GM21825 (cell line): ENCODE results near the gene ARPP19.
"Not testable (repeated sequence)": the region's sequence is repeated elsewhere in the genome, so short reads cannot be mapped to it uniquely, and the experiment has no call there.

Source experiments
- ATAC-seq: cut with Tn5 transposase; IDR thresholded peaks from one replicate; pipeline ENCODE4 v1.9.1; 2021; ENCODE audit warnings: mild to moderate bottlenecking, moderate library complexity; ENCODE audit not compliant: unreplicated experiment

Gene ARPP19, protein sequence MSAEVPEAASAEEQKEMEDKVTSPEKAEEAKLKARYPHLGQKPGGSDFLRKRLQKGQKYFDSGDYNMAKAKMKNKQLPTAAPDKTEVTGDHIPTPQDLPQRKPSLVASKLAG

DNA sequence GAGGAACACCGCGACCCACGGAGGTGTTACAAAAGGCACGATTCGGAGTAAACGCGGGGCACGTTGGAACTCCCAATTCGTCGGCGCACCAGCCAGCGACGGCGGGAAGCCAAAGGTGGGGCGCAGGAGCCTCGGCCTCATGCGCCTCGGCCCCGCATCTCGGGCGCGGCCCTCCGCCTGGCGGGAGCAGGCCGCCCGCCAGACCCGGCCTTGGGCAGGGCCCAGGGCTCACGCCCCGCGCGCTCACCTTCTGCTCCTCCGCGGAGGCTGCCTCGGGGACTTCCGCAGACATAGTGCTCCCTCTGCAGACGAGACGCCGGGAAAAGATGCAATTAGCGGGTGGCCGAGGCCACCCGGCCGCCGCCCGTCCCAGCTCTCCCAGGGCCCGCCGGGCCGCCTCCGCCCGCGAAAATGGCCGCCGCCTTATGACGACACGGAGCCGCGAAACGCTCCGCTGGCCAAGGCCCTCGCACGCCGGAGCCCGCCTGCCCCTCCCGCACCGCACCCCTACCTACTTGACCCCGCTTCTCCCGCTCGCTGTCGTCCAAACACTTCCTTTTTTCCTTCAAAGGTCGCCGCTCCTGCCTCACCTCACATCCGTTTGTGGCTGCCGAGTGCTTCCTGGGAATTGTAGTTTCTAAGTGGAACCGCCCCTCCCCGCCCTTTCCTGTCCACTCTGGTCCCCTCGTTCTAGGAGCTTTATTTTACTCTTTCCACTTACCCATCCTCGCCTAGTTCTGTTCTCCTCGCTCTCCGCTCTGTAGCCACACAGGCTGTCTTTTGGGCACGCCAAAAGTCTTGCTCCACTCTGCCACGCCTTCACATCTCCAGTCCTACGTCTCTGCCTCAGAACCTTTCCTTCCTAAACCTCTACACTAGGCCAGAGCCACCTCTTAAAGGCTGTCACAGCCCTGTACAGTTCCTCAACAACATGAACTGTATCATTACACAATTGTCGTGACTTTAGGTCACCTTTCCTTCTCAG, at the start of gene ARPP19:
TSS of gene ARPP19 (minus strand) at position 430 of the 985 bp plus-strand sequence. CDS start at position 292, 138 bp downstream.
- ATAC-seq, result peak; percentile 66

DNA sequence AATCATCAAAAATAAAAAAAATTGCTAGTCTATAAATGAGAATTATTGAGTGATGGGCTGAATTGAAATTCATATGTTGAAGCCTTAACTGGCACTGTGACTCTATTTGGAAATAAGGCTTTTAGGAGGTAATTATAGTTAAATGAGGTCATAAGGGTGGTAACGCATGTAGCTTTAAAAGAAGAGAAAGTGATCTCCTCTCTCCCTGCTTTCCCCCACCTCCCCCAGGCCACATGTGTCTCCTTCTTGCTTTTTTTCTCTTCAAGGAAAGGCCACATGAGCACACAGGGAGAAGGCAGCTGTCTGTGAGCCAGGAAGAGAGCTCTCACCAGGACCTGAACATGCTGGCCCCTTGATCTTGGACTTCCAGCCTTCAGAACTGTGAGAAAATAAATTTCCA, 48.2 kb upstream of the ARPP19 start:
- no peak for ATAC-seq

DNA sequence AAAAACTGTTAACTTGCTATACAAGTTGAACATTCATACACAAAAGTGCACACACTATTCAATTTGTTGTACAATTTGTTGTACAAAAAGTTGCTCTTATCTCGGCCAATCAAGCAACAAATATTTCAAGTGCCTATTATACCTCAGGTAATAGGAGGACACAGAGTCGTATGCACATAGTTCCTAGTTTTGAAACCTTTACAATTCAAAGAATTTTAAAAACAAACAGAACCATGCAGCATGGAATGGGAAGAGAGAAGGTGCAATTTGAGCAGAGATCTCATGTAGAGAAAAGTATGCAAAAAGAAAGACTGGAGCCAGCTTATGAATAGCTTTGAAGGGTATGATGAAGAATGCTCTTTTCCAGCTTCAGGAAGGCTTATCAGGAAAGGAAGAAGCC, 46.5 kb upstream of the ARPP19 start:
- ATAC-seq, result no peak

DNA sequence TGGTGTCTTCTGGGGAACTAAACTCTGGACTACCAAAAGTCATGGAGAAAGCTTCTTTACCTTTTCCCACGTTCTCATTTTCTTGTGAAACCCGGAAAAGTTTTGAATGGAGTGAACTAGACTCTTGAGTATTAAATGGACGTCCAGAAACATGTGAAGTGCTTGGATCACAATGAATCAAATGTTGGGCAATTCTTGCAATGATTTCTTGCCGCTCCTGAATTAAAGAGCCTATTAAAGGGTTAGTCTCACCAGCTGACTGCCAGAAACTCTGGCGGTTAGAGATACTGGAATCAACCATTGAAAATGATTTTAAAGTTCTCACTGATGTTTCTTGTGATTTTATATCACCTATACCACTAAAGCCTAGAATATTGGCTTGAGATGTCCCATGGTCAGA, 40.8 kb upstream of the ARPP19 start:
- no peak for ATAC-seq

DNA sequence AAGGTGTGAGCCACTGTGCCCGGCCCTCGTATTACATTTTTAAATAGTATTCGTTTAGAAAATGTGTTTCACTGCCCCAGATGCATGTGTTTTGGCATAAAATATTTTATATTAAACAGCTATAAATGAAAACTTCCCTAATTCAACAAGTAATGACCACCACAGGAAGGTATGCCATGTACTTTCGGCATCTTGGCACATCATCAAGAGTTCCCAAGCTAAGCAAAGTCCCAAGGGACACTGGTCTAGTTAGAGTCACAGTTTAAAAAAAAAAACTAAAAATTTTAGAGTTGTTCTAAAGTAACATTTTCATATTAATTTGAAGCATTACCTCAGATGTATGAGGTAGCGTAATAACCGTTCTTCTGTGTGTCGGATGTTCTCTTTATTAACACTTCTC, 15.6 kb upstream of the ARPP19 start:
- ATAC-seq, result no peak

DNA sequence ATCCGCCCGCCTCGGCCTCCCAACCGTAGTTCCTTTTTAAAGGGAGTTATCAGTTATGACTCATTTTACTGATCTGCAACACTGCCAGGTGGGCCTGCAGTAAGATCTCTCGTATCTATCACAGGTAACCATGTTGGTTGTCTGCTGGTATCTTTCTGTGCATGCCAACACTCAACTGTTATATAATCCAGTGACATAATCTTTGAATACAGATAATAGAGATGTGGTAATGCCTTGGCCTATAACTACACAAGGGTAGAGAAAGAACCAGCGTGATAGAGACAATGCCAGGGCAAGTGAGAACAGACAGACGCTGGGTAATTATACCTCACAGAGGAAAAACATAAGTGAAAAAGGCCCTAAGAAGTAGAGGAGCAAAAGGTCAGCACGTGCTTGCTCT, 11.0 kb upstream of the ARPP19 start:
- no peak for ATAC-seq

DNA sequence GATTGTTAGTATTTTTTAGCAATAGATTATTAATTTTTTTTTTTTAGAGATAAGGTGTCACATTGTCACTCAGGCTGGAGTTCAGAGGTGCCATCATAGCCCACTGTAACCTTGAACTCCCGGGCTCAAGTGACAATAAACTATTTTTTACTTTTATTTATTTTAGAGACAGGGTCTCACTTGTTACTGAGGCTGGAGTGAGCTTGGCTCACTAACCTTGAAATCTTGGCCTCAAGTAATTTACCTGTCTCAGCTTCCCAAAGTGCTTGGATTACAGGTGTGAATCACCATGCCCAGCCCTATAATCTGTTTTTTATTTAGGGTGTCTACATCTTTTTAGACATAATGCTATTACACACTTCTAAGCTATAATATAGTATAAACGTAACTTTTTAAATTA, 7.9 kb upstream of the ARPP19 start:
- ATAC-seq, result no peak

DNA sequence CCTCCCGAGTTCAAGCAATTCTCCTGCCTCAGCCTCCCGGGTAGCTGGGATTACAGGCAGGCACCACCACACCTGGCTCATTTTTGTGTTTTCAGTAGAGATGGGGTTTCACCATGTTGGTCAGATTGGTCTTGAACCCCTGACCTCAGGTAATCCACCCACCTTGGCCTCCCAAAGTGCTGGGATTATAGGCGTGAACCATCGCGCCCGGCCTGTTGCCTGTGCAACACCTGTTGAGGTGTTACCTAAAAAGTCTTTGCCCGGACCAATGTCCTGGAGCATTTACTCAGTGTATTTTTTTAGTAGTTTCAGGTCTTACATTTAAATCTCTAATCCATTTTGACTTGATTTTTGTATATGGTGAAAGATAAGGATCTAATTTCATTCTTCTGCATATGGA, 6.7 kb upstream of the ARPP19 start:
- not testable (repeated sequence) for ATAC-seq

DNA sequence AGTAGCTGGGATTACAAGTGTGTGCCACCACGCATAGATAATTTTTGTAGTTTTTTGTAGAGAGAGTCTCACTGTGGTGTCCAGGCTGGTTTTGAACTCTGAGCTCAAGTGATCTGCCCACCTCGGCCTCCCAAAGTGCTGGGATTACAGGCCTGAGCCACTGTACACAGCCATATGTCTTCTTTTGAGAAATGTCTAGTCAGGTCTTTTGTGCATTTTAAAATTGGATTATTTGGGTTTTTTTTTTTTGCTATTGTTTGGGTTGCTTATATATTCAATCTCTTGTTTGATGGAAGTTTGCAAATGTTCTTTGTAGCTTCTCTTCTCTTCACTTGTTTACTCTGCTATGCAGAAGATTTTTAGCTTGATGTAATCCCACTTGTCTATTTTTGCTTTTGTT, 6.2 kb upstream of the ARPP19 start:
- ATAC-seq, result no peak

DNA sequence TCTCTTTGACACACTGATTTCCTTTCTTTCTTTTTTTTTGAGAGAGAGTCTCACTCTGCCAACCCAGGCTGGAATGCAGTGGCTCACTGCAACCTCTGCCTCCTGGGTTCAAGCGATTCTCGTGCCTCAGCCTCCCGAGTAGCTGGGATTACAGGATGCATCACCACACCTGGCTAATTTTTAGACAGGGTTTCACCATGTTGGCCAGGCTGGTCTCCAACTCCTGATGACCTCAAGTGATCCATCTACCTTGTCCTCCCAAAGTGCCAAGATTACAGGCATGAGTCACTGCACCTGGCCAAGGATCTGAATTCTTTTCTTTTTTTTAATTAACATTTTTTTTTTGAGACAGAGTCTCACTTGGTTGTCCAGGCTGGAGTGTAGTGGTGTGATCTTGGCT, 5.8 kb upstream of the ARPP19 start:
- not testable (repeated sequence) for ATAC-seq

DNA sequence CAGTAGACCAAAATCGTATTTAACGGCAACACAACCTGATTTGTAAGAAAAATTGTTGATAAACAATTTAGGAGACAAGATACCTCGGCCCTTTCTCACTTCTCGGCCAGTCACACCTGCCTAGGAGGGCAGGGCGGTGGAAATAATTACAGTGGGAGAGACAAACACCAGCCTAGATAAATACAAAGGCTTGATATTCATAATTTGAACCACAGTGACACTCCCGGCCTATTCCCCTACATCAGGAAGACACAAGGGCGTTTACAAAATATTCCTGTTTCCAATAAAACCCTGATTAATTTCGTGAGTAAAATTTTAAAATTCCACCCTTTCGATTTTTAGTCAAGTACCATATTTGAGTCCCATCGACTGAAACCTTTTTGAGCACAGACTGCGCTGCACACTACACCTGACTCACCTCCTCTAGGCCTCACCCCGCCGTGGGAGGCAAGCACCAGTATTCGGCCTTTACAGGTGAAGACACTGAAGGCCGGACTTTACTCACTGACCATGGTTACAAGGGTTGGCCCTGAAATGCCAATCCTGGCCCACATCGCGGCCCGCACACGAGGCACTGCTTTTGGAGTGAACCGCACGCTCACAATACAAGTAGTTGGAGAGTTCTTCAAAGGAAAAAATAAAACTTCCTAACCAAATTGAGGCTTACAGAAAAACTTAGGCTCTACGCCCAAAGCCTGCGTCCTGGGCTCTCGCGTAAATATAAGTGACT, 794 bp downstream of the ARPP19 start:
- ATAC-seq, result no peak

DNA sequence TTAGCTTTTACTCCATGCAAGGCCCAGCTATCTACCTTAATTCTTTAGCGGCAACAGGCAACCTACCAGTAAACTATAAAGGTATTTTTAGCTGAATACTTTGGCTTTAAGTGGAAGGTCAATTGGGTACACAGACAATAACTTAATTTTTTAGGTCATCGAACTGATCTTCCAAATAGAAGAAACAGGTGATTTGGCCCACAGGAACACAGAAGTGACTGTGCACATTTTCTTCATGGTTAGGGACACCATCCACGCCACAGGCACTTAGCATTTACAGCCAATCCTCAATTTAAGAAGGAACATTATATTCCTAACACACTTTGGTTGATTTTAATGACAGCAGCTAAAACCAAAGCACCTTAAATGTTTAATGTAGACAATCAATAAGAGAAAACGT, 1.9 kb downstream of the ARPP19 start:
- no peak for ATAC-seq

DNA sequence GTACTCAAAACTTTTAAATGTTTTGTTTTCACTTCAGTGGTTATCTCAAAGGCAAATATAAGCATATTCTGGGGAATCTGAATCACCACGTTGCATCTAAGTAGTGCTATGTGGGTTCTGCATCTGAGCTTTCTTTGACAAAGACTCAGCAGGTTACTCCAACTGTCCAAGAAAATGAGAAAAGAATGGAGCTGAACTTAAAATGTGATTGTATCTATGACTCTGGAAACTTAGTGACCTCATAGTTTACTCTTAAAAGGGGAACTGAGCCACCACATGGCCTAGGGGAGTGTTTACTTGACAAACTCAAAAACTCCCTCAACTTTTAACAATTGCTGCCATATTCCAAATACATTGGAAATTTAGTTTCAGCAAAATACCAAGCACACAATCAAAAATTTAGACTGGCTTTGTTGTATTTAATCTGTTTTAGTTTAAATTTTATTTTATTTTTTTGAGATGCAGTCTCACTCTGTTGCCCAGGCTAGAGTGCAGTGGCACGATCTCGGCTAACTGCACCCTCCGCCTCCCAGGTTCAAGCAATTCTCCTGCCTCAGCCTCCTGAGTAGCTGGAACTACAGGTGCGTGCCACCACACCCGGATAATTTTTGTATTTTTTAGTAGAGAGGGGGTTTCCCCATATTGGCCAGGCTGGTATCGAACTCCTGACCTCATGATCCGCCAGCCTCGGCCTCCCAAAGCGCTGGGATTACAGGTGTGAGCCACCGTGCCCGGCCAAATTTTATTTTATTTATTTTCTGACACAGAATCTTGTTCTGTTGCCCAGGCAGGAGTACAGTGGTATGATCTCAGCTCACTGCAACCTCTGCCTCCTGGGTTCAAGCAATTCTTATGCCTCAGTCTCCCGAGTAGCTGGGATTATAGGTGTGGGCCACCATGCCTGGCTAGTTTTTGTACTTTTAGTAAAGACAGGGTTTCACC, 3.1 kb downstream of the ARPP19 start:
- peak; percentile 37 for ATAC-seq

DNA sequence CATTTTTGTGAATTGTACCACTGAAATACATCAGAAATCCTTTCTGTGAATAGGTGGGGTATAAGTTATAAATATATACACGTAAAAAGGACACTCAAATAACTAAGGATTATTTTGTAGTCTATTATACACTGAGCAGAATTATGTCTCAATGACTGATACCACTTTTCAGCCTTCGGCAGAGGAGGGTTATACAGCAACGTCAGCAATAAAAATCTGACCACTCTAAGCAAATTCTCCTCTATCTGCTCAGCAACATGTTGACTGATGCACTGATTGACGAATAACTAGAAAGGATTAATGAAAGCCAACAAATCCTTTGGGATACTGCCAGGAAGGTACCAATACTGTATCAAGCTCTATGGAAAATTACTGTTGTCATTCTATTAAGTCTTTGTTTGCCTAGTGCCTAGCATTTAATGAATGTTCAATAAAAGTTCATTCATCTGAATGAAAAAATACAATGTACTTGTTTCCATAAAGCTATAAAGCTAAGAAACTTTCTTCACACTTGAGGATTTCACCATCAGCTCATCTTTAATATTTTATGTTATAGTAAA, 5.2 kb downstream of the ARPP19 start:
- ATAC-seq, result no peak

DNA sequence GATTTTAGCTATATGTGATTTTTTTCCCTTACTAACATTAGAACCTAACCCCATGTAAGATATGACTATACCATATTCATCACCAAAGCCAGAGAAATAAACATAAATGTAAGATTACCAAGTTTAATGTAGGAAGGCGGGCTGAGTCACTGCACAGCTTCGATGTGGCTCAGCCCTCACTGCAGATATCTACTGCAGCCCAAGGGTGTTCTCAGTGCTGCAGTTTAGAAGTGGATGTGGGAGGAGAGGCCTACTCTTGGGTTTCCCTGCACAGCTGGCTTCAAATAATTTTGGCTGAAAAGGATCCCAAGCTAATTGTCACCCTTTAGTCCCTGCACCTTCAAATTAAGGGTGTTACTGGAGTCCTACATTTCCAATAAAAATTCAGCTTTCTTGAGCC, 9.3 kb downstream of the ARPP19 start:
- no peak for ATAC-seq

DNA sequence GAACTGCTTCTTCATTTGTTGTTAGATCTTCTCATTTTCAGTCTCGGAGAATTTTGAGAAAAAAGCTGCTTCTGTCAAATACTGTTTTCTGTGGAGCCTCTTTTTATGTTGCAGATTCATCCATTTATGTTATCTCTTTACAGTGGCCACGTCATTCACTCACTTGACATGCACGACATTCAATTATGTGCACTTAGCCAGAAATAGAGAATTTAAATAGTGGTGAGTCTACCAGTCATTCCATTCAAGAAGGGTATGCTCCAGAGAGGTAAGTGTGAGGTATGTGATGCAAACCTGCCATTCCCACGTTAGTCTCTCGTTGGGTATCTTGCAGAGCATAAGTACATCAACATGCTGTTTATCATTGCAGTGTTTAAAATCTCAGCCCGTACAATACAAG, 9.8 kb downstream of the ARPP19 start:
- no peak for ATAC-seq

DNA sequence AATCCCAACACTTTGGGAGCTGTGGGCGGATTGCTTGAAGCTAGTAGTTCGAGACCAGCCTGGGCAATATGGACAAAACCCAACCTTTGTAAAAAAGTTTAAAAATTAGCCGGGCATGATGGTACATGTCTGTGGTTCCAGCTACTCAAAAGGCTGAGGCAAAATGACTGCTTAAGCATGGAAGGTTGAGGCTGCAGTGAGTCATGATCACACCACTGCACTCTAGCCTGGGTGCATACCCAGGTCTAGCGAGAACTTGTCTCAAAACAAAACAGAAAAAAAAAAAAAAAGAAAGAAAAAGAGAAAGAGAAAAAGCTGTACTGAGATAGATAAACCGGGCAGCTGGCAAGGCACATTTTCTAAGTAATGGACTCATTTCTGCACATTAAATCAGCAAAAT, 10.6 kb downstream of the ARPP19 start:
- peak; percentile 78 for ATAC-seq

DNA sequence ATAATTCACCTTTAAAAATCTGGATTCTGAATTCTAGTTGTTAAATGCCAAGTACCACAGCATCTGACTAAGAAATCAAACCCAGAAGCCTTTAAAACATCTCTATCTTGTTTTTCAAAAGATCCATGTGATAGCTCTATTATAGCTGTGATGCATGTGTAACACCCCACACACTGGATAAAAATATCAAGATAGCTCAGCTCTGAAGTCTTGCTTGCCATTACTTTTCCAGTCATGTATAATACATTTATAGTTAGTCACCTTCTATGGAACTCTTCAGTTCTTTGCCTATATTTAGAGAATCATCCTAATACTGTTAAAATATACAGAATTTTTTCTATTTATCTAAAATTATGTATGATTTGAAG, 11.6 kb downstream of the ARPP19 start:
- no peak for ATAC-seq

DNA sequence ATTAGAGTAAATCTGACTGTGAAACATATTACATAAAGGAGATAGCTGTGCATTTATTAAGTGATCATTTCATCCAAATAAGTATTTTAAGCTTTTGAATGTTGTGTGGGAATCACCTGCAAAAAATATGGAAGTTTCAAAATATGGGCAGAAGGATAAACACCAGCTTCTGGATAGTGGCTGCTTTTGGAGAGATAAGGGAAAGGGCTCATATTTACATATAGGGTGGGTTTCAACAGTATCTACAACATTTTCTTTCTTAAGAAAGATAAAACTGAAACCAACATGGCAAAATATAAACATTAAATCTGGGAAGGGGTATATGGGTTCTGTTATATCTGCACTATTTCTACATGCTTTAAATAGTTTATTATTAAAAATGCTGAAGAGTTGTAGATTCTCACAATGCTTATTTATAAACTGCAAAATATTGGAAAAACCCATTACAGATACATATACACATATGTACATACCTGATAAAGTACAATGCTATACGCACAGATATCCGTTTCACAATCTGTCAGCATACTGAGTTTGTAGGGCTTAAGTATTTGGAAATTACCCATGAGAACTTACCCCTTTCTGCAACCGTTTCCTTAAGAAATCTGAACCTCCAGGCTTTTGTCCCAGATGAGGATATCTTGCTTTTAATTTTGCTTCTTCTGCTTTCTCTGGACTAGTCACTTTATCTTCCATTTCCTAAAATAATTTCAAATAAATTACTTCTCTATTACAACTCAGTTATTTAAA, 12.1 kb downstream of the ARPP19 start:
- no peak for ATAC-seq

DNA sequence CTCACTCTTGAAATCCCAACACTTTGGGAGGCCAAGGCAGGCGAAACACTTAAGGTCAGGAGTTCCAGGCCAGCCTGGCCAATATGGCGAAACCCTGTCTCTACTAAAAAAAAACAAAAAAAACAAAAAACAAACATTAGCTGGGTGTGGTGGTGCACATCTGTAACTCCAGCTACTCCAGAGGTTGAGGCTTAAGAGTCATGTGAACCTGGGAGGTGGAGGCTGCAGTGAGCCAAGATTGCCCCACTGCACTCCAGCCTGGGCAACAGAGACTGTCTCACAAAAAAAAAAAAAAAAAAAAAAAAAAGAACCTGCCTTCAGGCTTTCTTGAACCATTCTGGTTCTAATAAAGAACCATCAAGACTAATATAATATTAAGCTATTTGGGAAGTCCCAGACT, 16.5 kb downstream of the ARPP19 start:
- no peak for ATAC-seq
